NCI-H345 treated with DMSO at 0.1 percent for 48 hours (cell line): Measurements from ENCODE around the gene WBP1.

Source experiments
- DNase-seq: peaks from one replicate; lab custom pipeline; 2025; ENCODE audit not compliant: unreplicated experiment; lab: John Stamatoyannopoulos, UW

Gene WBP1

DNA sequence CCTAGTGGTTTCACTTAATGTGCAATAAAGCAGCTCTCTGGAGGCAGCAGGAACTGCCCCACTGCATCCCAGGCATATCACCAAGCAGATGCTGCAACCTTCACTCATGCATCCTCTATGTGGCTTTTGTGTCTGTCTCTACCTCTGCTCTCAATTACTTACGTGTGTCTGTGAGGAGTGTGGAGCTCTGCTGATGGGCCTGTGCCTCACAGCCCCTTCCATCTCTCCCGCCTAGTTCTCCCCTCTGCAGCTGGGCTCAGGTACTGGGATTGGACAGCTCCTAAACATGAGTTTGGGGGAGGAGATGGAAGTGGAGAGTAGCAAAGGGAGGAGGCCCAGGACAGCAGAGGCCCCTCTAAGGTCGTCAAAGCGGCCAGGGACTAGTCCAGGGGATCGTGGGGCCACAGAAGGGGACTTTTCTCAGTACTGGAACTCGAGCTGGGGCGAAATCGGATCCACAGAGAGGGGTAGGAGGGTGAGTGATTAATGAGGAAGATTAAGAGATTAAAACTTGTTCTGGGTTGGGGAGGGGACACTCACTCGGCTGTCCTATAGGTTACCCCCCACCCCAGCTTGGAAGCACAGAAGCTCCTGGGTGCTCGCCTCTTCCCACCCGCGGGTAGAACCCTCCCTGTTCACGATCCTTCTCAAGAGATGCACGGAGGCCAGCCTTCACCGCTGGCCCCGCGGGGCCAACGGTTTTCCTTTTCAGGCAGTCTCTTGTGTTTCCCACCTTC is 43.3 kb downstream of the WBP1 start:
- DNase-seq: no peak

DNA sequence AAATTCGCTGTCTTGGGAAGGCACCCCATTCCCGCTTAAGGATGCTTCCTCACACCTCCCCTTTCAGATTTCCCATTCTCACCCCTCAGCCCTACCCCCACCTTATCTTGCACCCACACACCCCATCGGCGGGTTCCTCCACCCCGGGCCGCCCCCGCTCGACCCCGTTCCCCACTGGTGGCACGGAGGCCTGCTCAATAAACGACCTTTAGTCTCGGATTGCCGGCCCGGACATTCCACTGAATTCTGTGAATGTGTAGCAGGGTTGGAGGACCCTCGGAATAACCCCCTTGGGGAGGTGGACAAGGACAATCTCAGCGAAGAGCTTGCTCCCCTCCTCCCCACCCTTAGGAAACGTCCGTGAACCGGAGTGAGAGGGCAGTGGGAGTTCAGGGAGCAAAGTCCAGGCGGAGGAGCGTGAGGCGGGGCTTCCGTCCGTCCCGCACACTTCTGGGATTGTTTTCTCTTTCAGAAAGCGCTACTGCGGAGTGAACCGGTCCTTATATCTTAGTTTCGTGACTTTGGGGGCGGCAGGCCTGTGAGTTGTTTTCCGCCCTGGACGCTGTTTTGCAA is 44.0 kb downstream of the WBP1 start:
- DNase-seq: no peak

DNA sequence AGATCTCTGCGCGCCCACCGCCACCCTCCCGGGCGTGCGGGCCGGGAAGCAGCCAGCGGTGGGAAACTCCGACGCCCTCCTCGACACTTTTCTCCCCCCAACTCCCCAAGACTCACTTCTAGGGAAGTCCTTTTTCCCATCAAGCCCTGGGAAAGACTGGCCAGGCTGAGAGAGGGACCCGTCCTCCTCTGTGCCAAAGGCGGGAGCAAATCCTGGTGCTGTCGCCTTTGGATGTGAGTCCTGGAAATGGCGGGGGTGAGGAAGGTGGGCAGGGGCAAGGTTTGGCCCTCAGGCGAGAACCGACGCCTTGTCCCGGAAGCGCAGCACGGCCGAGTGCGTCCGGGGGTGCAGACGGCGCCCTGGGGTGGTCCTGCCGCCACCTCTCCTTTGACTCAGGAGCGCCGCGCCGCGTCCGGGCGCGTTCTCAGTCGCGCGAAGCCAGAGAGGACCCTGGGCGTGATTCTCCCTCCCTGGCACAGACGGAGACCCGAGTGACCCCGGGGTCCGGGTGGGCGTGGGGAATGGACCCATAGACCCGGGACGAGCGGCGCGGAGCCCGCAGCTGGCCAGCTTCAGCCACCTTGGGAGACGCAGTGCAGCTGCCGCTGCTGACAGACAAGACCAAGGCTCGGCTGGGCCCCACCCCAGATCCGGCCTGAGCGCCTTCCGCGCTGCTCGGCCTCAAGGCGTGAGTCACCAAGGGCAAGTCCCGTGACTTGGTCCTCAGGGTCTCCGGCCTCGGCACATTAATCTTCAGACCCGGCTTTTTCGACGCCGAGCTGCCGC is 44.7 kb downstream of the WBP1 start:
- no peak for DNase-seq

DNA sequence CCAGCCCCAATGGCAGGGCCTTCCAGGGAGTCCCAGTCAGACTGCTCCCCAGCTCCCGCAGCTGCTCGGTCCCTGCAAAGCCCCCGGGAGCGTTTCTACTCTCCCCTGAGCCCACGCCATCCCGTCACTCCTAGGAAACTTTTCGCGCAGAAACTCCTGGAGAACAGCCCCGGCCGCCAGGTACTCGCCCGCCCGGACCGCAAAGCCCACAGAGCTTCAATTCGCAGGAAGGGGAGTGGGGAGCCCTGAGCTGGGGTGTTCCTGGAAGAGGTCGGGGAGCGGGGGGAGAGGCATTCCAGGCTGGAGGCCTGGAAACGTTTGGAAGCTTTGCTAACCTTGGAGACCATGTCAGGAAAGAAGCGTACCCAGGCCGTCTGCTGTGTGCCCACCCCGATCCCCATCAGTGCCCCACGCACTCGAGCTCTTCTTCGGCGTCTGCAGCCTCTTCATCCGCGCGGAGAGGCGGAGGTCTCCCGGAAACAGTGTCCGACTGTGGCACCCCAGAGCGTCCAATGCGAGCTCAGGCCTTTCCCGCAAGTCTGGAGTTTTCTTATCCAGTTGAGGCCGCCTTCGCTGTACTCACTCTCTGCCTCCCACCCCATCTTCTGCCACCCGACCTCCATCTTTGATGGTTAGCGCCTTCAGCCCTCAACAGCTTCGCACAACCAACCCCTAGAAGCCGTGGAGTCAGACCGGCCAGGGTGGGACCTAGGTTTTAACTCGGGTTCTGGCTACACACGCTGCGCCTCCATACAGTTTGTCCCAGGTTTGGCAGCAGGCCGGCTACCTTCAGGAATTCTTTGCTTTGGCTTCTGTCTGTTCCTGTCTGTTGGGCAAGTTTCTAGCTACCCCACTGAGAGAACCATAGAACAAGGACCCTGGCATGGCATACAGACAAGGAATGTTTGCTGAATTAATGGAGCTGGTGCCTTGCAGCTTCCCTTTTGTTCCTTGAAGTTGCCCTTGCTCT is 45.6 kb downstream of the WBP1 start:
- no peak for DNase-seq

DNA sequence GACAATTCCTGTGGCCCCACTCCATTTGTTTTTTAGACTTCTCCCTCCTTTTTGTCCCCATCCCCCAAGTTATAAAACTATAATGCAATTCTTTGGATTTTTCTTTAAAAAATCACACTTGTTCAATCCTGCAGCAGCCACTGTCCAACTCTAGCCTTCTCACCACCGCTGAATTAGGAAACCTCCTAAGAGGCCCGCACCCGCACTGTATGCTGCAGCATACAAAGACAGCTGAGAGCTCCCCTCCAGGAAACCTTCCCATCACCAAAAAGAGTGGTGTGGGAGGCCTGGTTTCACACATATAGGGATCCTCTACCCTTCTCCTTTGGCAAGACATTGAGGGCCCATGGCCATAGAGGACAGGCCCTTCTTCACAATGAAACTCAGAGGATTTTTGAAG is 46.4 kb downstream of the WBP1 start:
- DNase-seq: no peak

DNA sequence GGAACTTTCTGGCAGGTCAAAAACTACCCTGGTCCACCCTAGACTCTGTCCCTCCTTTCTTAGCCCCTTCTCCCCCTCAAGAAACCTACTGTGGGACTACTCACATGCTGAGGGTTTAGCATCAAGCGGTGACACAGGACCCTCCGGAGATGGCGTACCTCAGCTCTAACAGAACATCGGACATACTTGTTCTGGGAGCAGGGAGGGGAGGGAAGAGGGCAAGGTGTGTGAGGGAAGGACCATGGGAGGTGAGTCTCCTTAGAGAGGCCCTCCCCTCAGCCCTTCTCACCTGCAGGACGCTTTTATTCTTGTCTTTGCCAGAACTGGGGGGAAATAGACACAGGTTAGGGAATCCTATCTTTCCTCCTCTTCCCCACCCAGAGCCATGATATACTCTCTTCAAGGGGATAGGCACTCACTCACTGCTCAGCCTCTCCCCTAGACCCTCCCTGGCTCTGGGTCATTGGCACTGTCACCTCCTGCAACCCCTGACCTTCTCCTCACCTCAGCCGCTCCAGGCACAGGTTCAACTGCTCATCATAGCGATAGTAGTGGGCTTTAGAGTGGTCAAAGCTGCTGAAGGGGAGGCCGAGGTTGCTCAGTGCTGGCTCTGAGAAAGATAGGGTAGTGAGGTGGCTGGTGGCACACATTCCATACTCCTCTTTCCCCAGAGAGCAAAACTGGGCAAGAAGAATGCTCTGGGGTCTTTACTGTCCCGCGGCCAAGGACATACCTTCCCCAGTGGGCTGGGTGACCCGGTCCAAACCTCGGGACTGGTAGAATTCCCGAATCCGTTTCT is 47.4 kb downstream of the WBP1 start:
- DNase-seq: no peak

DNA sequence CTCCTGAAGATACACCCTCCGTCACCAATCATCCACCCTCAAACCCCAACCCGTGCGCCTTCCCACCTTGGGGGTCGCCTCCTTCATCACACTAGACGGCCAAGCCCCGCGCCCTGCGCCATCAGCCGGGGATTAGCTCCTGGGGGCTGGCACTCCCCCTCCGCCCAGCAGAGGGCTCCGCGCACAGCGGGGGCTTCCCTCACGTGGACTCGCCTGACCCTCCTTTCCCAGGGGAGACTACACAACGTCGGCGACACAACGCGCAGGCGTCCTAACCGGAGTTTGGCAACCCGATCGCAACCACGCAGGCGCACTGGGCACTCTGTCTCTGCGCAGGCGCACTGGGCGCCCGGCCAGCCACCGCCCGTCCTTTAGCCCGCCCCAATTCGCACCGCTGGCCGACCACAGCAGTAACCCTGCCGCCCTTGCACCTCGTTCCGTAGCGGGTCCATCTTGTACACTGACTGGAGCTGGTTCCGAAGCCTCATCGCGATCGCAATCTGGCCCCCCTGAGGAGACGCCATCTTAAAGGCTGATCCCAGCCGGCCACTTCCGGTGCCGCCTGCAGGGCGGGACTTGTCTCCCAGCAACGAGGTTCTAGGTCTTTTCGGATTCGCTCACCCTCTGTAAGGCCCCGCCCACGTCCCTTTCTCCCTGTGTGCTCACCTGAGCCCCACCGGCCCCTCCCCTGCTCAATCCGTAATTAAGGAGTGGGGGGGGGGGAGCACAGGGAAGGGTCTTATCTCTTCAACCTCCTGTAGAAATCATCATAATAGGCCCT is 49.1 kb downstream of the WBP1 start, which contains the start of gene PCGF1:
Gene PCGF1, minus strand, starts transcription at position 551 of the 781 bp plus-strand sequence. Its CDS starts 27 bp downstream, at position 524.
- peak; percentile 92 for DNase-seq

DNA sequence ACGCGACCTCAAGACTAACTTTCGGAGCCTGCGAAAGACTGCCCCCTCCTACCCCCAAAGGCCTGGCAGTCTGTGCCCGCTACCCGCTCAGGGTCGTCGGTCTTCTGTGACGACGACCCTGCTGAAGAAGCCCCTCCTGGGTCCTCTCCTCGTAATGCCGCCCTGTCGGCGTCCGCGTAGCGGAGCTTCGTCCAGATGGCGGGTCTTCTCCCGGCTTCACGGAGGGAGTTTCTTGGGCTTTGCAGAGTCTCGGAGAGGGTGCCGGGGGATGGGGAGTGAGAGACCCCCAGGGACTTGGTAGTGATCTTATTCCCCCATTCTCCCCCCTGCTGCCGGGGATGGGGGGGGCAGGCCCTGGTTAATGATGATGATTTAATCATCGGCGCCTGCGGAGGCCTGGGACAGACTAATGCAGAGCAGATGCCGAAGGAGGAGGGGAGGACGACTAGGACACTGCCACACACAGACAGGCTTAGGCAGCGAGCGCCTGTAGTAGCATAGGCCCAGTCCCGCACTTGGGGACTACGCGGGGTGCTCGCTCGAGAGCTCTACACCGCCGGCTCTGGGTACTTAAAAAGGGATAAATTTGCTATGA is 49.8 kb downstream of the WBP1 start:
- DNase-seq: no peak

DNA sequence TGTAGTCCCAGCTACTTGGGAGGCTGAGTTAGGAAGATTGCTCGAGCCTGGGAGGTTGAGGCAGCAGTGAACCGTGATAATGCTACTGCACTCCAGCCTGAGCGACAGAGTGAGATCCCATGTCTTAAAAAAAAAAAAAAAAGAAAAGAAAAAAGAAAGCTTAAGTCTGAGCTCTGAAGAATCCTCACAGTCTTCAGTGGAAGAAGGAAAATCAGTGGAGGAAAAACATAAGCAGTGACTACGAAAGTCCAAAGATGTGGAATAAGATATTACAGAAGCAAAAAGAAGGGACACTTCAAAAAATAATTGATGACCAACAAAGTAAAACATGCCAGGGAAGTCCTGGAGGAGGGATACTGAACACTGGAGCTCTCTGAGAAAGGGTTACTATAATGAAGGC is 52.0 kb downstream of the WBP1 start:
- DNase-seq: no peak
